ENCODE results near the gene HEATR5B.
"Not testable (repeated sequence)": the region's sequence is repeated elsewhere in the genome, so short reads cannot be mapped to it uniquely, and the experiment has no call there.

The HEATR5B gene

DNA sequence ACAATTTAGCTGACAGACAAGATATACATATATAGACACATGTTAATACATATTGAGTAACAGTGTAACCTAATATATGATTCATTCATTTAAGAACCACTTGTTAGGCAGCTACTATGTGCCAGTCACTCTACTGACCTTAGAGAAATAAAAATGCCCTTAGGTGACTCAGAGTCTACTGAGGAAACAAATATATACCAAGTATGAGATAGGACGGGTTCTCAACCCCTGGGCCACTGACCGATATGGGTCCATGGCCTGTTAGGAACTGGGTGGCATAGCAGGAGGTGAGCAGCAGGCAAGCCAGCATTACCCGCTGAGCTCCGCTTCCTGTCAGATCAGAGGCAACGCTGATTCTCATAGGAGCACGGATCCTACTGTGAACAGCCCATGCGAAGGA, 132.6 kb downstream of the HEATR5B start:
- H3K4me1 Mint-ChIP-seq = peaks cover 45% of the 10 kb centered on the region
- H3K36me3 Mint-ChIP-seq = peaks cover 16% of the 10 kb centered on the region
- no peaks in the 10 kb centered on the region for H3K9me3 Mint-ChIP-seq
- H3K27ac Mint-ChIP-seq = no peak overlapping the region
- H3K27me3 Mint-ChIP-seq = no peaks in the 10 kb centered on the region
- no peak for ATAC-seq
- H3K4me3 Mint-ChIP-seq = no peak overlapping the region

DNA sequence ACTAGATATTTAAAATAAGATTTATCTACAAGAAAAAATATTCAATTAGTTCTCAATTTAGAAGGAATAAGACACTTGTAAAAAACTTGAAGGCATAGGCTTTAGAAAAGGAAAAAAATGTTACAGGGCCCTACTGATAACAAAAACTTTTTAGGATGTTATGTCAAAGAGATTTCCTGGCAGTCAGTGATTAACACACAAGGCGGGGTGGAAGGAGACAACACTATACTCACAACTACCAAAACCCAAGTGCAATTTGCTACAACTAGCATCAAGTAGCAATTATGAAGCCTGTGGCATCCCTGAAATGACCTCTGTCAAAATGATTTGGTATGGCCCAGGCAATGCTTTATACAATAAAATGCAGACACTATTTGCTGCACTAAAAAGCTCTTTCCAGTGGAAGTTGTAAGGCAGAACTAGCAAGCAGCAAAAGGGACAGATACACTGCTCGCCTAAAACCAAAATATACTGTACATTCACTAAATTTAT, 133.1 kb downstream of the HEATR5B start:
- H3K27ac Mint-ChIP-seq = no peak overlapping the region

DNA sequence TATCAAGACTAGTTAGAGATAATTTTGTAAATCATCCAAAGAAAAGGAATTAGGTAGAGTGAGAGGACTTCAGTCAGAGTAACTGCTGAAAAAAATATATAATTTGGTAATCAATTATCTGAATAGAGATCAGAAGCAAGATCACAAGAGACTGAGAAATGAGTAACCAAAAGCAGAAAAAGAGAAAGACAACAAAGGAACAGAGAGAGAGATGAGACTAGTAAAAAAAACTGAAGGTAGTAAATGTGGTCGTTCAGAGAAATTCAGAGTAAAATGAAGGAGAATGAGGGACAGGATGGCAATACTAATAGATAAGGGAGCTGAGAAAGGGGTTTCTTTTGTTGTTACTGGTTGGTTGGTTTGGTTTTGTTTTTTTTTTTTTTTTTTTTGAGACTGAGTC, 134.3 kb downstream of the HEATR5B start:
- Mint-ChIP-seq H3K27me3 (no peaks in the 10 kb centered on the region), H3K36me3 (peaks cover 16% of the 10 kb centered on the region), H3K4me1 (peaks cover 36% of the 10 kb centered on the region), H3K9me3 (no peaks in the 10 kb centered on the region), H3K4me3 (no peak overlapping the region), H3K27ac (no peak overlapping the region)
- no peak for ATAC-seq

More for the DNA sequence above, 133.1 kb downstream of the HEATR5B start:
- Mint-ChIP-seq H3K4me3 (no peak overlapping the region), H3K27me3 (no peaks in the 10 kb centered on the region), H3K9me3 (no peaks in the 10 kb centered on the region), H3K36me3 (peaks cover 16% of the 10 kb centered on the region), H3K4me1 (peaks cover 45% of the 10 kb centered on the region)
- no peak for ATAC-seq

DNA sequence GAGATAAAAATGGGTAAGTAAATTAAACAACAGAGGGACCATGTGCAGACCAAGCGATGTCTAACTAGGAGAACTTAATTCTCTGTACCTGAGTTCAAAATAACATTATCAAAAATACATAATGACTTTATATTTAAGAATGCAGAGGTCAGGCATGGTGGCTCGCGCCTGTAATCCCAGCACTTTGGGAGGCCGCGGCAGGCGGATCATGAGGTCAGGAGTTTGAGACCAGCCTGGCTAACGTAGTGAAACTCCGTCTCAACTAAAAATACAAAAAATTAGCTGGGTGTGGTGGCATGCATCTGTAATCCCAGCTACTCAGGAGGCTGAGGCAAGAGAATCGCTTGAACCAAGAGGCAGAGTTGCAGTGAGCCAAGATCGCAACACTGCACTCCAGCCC, 138.9 kb downstream of the HEATR5B start:
- not testable (repeated sequence) for H3K9me3 Mint-ChIP-seq, H3K27ac Mint-ChIP-seq, H3K27me3 Mint-ChIP-seq, H3K4me3 Mint-ChIP-seq, ATAC-seq
- peaks cover 16% of the 10 kb centered on the region for H3K36me3 Mint-ChIP-seq
- peaks cover 20% of the 10 kb centered on the region for H3K4me1 Mint-ChIP-seq

DNA sequence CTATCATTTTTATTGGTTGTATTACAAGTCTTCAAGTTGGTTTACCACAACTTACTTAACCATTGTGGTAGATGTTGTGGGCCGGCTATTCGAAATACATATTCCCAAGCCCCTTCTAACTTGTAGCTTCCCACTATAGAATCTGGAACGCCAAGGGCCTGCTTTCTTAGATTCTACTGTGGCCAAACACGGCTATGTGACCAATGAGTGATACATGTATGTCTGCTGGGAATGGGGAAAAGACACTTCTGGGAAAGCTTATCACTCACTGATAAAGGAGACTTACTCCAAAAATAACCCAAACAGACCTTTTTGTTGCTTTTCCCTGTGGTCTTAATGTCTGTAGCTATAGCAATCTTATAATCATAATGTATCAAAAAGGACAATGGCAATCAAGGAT, 142.3 kb downstream of the HEATR5B start:
- no peak for ATAC-seq
- Mint-ChIP-seq H3K27ac (no peak overlapping the region), H3K9me3 (no peaks in the 10 kb centered on the region)

DNA sequence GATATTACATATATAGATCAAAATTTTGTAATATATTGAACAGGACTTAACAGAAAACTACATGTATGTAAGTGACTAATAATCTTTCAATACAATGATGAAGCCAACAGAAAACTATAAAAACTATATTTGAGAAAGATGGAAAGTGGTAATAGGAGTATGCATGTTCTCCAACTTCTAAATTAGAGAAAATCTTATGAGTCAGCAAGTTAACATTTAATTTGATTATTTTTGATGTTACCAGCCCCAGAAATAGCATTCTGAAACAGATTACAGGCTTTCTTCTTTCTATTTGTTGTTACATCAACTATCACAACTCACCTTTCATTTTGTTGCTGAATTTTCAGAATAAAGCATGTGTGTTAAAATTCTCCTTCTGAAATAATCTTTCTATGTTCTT, 147.6 kb downstream of the HEATR5B start:
- H3K9me3 Mint-ChIP-seq, H3K4me3 Mint-ChIP-seq, H3K27me3 Mint-ChIP-seq, H3K27ac Mint-ChIP-seq, ATAC-seq: not testable (repeated sequence)
- H3K36me3 Mint-ChIP-seq = peaks cover 14% of the 10 kb centered on the region
- H3K4me1 Mint-ChIP-seq = peaks cover 18% of the 10 kb centered on the region

More for the DNA sequence above, 142.3 kb downstream of the HEATR5B start:
- Mint-ChIP-seq H3K4me3 (no peak overlapping the region), H3K27me3 (no peaks in the 10 kb centered on the region), H3K36me3 (peaks cover 8% of the 10 kb centered on the region), H3K4me1 (peaks cover 9% of the 10 kb centered on the region)

DNA sequence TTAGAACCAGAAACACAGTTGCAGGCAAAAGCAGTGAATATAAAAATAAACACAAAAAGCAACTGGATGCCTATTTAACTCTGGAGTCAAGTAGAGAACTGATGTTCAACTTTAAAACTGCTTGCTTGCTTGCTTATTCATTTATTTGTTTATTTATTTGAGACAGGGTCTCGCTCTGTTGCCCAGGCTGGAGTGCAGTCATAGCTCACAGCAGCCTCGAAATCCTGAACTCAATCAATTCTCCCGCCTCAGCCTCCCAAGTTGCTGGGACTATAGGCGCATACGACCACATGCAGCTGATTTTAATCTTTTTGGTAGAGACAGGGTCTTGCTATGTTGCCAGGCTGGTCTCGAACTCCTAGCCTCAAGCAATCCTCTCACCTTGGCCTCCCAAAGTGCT, 152.5 kb downstream of the HEATR5B start:
- Mint-ChIP-seq H3K36me3 (peaks cover 12% of the 10 kb centered on the region), H3K4me1 (peaks cover 24% of the 10 kb centered on the region)
- not testable (repeated sequence) for H3K27me3 Mint-ChIP-seq, H3K4me3 Mint-ChIP-seq, H3K27ac Mint-ChIP-seq, ATAC-seq, H3K9me3 Mint-ChIP-seq
